NCI-H82 (cell line): ENCODE results near the gene CADM1.

Experiments used
- DNase-seq: peaks from one replicate; lab custom pipeline; 2025; lab: John Stamatoyannopoulos, UW

The CADM1 gene

GRCh38 chr11:115515647-115516395 is 11.6 kb upstream of the CADM1 start:
- no peak for DNase-seq

GRCh38 chr11:115506954-115507675 is 2.9 kb upstream of the CADM1 start:
- DNase-seq, result no peak

DNA sequence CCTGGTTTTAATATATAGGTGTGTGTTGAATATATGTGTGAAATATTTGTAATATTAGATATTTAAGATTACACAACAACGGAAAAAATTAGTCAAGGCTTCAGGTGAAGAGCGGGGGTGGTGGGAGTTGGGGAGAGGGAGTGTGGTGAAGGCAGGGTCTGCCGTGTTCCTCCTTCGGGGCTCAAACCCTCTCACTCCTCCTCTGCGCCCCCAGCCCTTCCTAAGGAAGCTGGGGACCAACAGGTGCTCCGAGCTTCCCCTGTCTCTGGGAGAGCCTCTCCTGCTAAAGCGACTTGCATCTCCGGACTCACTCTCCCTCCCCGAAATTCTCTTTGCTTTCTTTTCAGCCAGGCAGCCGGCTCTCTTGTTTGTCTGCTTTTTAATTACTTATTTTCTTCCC is 960 bp upstream of the CADM1 start:
- peak; percentile 54 for DNase-seq

GRCh38 chr11:115503886-115504275 is 334 bp downstream of the CADM1 start:
- peak; percentile 81 for DNase-seq

GRCh38 chr11:115503083-115503885 is 931 bp downstream of the CADM1 start:
- peak; percentile 71 for DNase-seq

GRCh38 chr11:115502636-115503082 is 1.6 kb downstream of the CADM1 start:
- no peak for DNase-seq

GRCh38 chr11:115501893-115502589 is 2.2 kb downstream of the CADM1 start:
- DNase-seq, result peak; percentile 63

DNA sequence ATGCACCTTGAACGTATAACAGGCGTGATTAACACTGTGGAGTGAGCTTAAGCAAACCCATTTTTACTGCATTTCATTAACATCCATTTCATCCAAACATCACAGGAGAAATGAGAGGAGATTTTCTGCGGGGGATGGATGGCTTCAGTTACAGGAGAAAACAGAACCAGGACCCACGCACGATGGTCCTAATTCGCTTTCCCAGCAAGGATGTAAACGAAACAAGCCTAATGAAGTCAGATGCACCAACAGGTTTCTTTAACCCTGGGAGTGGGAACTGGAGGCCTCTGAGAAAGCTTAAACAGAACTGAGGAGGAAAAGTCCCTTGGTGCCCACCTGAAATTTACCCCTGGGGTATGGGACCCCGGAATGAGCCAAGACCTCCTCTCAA is 2.7 kb downstream of the CADM1 start:
- DNase-seq, result peak; percentile 53

GRCh38 chr11:115500547-115501501 is 3.4 kb downstream of the CADM1 start:
- DNase-seq, result peak; percentile 71

DNA sequence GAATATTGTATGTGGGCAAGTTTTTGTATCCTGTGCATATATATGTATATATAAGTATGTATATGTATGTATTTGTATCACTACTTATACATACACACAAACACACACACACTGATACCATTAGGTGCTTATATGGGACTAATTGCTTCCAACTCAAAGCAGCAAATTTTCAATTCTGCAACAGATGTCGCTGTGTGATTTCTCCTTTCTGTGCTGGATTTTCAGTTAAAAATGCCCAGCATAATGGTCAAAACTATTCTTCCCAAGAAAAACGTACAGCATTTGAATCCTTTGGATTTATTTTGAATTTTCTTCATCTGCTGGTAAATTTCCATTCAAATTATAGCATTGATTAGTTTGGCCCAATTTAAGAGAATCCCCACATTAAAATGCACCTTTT is 4.3 kb downstream of the CADM1 start:
- no peak for DNase-seq

GRCh38 chr11:115499241-115499799 is 4.9 kb downstream of the CADM1 start:
- DNase-seq, result no peak

- no peak for DNase-seq
Measured at GRCh38 chr11:115498354-115498753, 5.9 kb downstream of the CADM1 start.

DNA sequence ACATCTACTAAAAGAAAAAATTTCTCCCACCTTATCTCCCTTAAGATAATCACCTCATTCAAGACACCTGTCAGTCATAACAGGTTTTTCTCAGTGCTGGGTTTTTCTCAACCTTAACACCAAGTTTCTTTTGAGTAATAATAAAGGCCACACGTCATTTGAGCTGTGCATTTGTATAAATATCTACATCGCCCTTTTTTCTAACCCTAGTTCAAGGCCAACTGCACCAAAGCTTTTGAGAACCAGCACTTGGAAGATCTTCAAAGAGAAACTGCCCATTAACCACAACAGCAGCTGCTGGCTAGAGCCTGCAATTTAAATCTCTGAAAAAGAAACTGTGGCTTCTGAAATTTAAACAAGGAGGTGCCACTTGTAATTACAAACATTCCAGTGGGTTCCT is 6.9 kb downstream of the CADM1 start:
- DNase-seq, result no peak

GRCh38 chr11:115496892-115497291 is 7.3 kb downstream of the CADM1 start:
- DNase-seq, result no peak

DNA sequence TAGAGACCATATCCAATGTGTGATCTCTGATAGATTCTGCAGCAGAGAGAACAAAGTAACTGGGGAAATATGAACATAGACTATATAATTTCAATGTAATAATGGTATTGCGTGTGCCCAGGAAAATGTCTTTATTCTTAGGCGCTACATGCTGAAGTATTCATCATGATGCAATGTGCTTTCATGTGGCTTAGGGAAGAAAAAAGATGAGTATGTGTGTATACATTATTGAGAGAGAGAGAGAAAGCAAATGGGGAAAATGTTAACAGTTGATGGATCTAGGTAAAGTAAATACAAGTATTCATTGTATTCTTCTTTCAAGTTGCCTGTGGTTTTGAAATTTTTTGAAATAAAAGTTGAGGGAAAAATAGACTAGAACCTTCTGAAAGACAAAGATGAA is 10.3 kb downstream of the CADM1 start:
- DNase-seq, result no peak

DNA sequence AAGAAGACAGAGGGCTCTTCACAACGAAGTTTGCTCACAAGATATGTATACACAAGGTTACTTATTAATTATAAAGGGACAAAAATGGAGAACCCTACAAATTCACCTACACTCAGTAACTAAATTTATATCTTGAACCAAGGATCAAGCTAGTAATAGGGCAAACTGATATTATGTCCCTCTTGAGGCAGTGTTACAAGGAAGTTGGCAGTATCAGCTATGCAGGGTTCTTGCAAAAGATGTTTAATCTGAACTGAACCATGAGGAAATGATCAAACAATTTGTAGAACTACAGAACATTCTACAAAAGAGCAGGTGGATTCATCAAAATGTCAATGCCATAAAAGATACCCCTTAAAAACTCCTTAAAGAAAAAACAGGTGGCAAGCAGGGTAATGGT is 10.7 kb downstream of the CADM1 start:
- DNase-seq, result no peak

GRCh38 chr11:115489466-115489865 is 14.7 kb downstream of the CADM1 start:
- DNase-seq, result no peak

DNA sequence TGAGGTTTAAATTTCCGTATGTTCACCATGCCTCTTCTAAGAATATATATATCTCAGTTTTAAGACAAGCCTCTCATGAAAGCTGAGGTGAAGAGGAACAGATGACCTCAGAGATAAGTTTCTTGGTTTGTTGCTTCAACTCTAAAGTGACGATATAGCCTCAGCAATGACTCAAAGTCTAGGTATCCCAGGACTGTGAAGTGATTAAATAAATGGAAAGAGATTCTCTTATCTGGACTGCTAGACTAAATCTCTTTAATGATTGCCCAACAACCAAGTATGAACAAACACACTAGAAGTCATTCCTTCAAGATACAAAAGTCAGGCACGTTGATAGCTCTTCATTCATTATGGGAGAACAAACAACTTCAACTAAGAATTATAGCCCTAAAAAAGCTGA is 15.3 kb downstream of the CADM1 start:
- no peak for DNase-seq

DNA sequence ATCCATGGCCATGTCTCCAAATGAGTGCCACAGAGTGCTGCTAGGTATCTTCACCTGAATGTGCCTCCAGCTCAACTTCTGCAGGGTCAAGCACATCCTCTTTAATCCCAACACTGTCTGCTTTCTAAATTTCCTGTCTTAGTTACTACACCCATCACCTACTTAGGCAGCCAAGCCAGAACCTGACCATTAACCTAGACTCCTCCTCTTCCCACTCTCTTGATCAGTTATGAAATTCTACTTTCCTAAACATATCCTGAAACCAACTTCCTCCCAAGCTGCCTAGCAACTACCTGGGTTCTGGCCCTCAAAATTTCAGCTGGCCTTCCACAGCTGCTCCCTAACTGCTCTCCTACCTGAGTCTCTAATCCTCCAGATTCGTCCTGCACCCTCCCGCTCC is 22.7 kb downstream of the CADM1 start:
- no peak for DNase-seq

DNA sequence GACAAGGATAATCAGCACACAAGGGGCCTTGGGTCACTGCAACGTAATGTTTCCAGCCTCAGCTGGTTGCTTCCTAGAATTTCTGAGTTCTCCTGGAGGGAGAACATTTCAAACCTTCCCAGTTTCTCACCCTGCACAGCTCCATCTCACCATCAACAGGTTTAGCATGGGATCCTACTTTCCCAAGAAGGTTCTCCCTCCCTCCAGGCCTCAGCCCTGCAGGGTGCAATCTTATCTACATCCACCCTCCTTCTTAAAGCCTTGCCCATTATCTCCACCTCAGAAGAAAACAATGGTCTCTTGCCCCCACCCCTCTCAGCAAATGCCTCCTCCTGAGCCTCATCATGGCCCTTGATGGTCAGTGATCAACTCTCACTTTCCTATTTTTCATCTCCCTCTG is 23.6 kb downstream of the CADM1 start:
- DNase-seq, result no peak

GRCh38 chr11:115477410-115477809 is 26.8 kb downstream of the CADM1 start:
- peak; percentile 63 for DNase-seq
